Esophagus squamous epithelium (tissue), 5 donors: Measurements from ENCODE around the gene PPP2R5A. TPM values are rescaled to one million over a fixed set of nuclear protein-coding genes. Genes with fewer than 3 reads are reported as not detected.

Source experiments
- DNase-seq: peaks from one replicate; lab custom pipeline; 2025; lab: John Stamatoyannopoulos, UW
- H3K27ac ChIP-seq, 4 donors: fragments of 200-600 bp; sonication (generic); one replicate each; pipeline ENCODE4 v1.5.1; 2016 to 2019; ENCODE audit warnings: mild to moderate bottlenecking in 1 of 4
- H3K27me3 ChIP-seq, 4 donors: fragments of 200-600 bp; sonication (generic); 1 replicate in 3 of 4; 2 replicates in 1 of 4; pipeline versions ENCODE4 v1.5.1 to v1.6.0; 2017 to 2021; ENCODE audit warnings: antibody characterized with exemption in 1 of 4
- H3K36me3 ChIP-seq, 3 donors: fragments of 200-600 bp; sonication (generic); one replicate each; pipeline ENCODE4 v1.5.1; 2016 to 2019
- H3K4me1 ChIP-seq, 3 donors: fragments of 200-600 bp; sonication (generic); one replicate each; pipeline ENCODE4 v1.5.1; 2017 to 2019
- H3K4me3 ChIP-seq, 4 donors: fragments of 200-600 bp; sonication (generic); 1 replicate in 3 of 4; 2 replicates in 1 of 4; pipeline ENCODE4 v1.5.1; 2016 to 2019; ENCODE audit warnings: mild to moderate bottlenecking in 2 of 4, moderate library complexity in 1 of 4
- H3K9me3 ChIP-seq, 3 donors: fragments of 200-600 bp; sonication (generic); one replicate each; pipeline ENCODE4 v1.5.1; 2016 to 2019
- CTCF ChIP-seq, 6 experiments: fragments of 450-650 bp in 4 of 6; fragments of 200-600 bp in 2 of 6; sonication (generic) in 2 of 6; IDR thresholded peaks; one replicate each; pipeline ENCODE4 v1.5.1; 2016 to 2019; ENCODE audit warnings: antibody characterized with exemption in 6 of 6, mild to moderate bottlenecking in 4 of 6, moderate library complexity in 4 of 6
- POLR2A ChIP-seq, 4 donors: fragments of 450-650 bp; IDR thresholded peaks; one replicate each; pipeline ENCODE4 v1.6.1; 2017; ENCODE audit warnings: antibody characterized with exemption in 4 of 4, mild to moderate bottlenecking in 4 of 4, moderate library complexity in 3 of 4
- WGBS, 2 donors: methylation state at CpG; one replicate each; pipeline ENCODE4 v1.1.5; 2018; 5-methylcytosine and 5-hydroxymethylcytosine counted together
- intact Hi-C: fragments of 100-400 bp; cut with DNase I; formaldehyde crosslinking; loops from one replicate; pipeline ENCODE4 v1.15.0; 2022
- small RNA-seq, 4 donors: library from RNA; depleted of rRNA; stranded (forward); fragments of <200 nt; gene quantifications; one replicate each; pipeline ENCODE3, GENCODE V24; 2016
- total RNA-seq, 4 donors: library from RNA; depleted of rRNA; stranded (reverse); fragments of >200 nt; gene quantifications; one replicate each; pipeline ENCODE4 v1.1.0, GENCODE V29; 2016
- donor health status: DM: yes; HTN: yes; CAD: no.

The PPP2R5A gene
- total RNA-seq, 4 donors from 2014 or later: 57.5 to 78.8 (median 63.7) TPM

GRCh38 chr1:212401042-212401441, 115.8 kb downstream of the PPP2R5A start:
- peaks cover 0 to 9% (median 3%) of the 10 kb centered on the region in 3 donors for H3K9me3 ChIP-seq
- no peak for DNase-seq
- H3K27ac ChIP-seq: no peak overlapping the region
- WGBS, 2 donors: 95 to 100% methylated on average over 1 to 4 of the region's 4 CpGs
- H3K4me1 ChIP-seq: peaks cover 0 to 16% (median 3%) of the 10 kb centered on the region in 3 donors
- H3K27me3 ChIP-seq: no peaks in the 10 kb centered on the region
- H3K4me3 ChIP-seq: no peak overlapping the region
- peaks cover 0 to 10% (median 0%) of the 10 kb centered on the region in 3 donors for H3K36me3 ChIP-seq
- TF ChIP-seq POLR2A (IDR thresholded peaks at IDR 0.05) (no peak), CTCF (IDR thresholded peaks at IDR 0.05) (no peak)
- intact Hi-C loops: no loop called here

GRCh38 chr1:212401838-212402582, 116.8 kb downstream of the PPP2R5A start:
- Histone ChIP-seq H3K4me3 (no peak overlapping the region), H3K27me3 (no peaks in the 10 kb centered on the region), H3K4me1 (peaks cover 0 to 16% (median 3%) of the 10 kb centered on the region in 3 donors), H3K36me3 (peaks cover 0 to 19% (median 4%) of the 10 kb centered on the region in 3 donors), H3K9me3 (peaks cover 0 to 6% (median 0%) of the 10 kb centered on the region in 3 donors), H3K27ac (peak overlapping the region in 3 of 4 donors; percentile 54 to 70 (median 62))
- no peak for DNase-seq
- WGBS, 2 donors: 46 to 69% methylated on average over 7 of the region's 7 CpGs
- peak in 1 of 6 experiments; percentile 31 for TF ChIP-seq CTCF (IDR thresholded peaks at IDR 0.05)
- TF ChIP-seq POLR2A (IDR thresholded peaks at IDR 0.05): no peak
- intact Hi-C loops: no loop called here

- TF ChIP-seq POLR2A (IDR thresholded peaks at IDR 0.05) (no peak), CTCF (IDR thresholded peaks at IDR 0.05) (no peak)
- Histone ChIP-seq H3K27me3 (no peaks in the 10 kb centered on the region), H3K27ac (peak overlapping the region in 3 of 4 donors; percentile 54 to 70 (median 62)), H3K4me1 (peaks cover 0 to 16% (median 3%) of the 10 kb centered on the region in 3 donors), H3K4me3 (no peak overlapping the region), H3K36me3 (peaks cover 0 to 27% (median 7%) of the 10 kb centered on the region in 3 donors), H3K9me3 (peaks cover 0 to 4% (median 0%) of the 10 kb centered on the region in 3 donors)
- 73 to 88% methylated on average over 7 of the region's 7 CpGs for WGBS, 2 donors
- DNase-seq: no peak
- intact Hi-C loops: no loop called here
These were observed 117.6 kb downstream of the PPP2R5A start for GRCh38 chr1:212402666-212403321.

GRCh38 chr1:212410231-212410820, 125.1 kb downstream of the PPP2R5A start:
- intact Hi-C loops: no loop called here

More at GRCh38 chr1:212410231-212410820, 125.1 kb downstream of the PPP2R5A start:
- H3K4me1 ChIP-seq: peaks cover 6 to 23% (median 9%) of the 10 kb centered on the region in 3 donors
- H3K27ac ChIP-seq: no peak overlapping the region
- DNase-seq: no peak
- peaks cover 7 to 60% (median 7%) of the 10 kb centered on the region in 3 donors for H3K36me3 ChIP-seq
- WGBS, 2 donors: 91 to 94% methylated on average over 7 to 8 of the region's 8 CpGs
- no peaks in the 10 kb centered on the region for H3K27me3 ChIP-seq
- TF ChIP-seq POLR2A (IDR thresholded peaks at IDR 0.05): no peak
- no peak for TF ChIP-seq CTCF (IDR thresholded peaks at IDR 0.05)
- no peak overlapping the region for H3K4me3 ChIP-seq
- H3K9me3 ChIP-seq: peaks cover 0 to 4% (median 0%) of the 10 kb centered on the region in 3 donors

Small RNA genes lying within 50 kb of the gene (small RNA-seq; reads per million reads assigned to genes)
- gene SNORA16B: 0 reads per million in 4 donors

Other genes starting within 250 kb of the PPP2R5A start
- 10 to 100 TPM; 13.8 to 20.7 (median 14.4) TPM for gene INTS7, start 249.9 kb upstream of the PPP2R5A start, total RNA-seq
- 1 to 10 TPM; 2.0 to 9.2 (median 5.1) TPM for gene DTL, start 249.7 kb upstream of the PPP2R5A start, total RNA-seq
- 1 to 10 TPM; 5.0 to 7.6 (median 6.3) TPM for gene PACC1, start 129.5 kb downstream of the PPP2R5A start, total RNA-seq
- gene NENF, start 147.5 kb downstream of the PPP2R5A start, total RNA-seq: 10 to 100 TPM; 31.0 to 65.8 (median 42.0) TPM